ENCODE results near the gene MYL3.

MYL3 gene

DNA sequence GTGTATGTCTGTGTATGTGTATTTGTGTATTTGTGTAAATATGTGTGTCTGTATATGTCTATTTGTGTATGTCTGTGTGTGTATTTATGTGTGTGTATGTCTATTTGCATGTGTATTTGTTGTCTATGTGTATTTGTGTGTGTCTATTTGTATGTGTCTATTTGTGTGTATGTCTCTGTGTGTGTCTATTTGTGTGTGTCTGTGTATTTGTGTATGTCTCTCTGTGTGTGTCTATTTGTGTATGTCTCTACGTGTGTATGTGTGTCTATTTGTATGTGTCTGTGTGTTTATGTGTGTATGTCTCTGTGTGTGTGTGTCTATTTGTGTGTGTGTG, 44.7 kb upstream of the MYL3 start:
- H3K4me3 ChIP-seq (ENCODE audit: low read depth, low read length) = no peak overlapping the region
- TF ChIP-seq, protein P1, sequence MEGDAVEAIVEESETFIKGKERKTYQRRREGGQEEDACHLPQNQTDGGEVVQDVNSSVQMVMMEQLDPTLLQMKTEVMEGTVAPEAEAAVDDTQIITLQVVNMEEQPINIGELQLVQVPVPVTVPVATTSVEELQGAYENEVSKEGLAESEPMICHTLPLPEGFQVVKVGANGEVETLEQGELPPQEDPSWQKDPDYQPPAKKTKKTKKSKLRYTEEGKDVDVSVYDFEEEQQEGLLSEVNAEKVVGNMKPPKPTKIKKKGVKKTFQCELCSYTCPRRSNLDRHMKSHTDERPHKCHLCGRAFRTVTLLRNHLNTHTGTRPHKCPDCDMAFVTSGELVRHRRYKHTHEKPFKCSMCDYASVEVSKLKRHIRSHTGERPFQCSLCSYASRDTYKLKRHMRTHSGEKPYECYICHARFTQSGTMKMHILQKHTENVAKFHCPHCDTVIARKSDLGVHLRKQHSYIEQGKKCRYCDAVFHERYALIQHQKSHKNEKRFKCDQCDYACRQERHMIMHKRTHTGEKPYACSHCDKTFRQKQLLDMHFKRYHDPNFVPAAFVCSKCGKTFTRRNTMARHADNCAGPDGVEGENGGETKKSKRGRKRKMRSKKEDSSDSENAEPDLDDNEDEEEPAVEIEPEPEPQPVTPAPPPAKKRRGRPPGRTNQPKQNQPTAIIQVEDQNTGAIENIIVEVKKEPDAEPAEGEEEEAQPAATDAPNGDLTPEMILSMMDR (IDR thresholded peaks at IDR 0.05; ENCODE audit: low read depth, low read length) = no peak

DNA sequence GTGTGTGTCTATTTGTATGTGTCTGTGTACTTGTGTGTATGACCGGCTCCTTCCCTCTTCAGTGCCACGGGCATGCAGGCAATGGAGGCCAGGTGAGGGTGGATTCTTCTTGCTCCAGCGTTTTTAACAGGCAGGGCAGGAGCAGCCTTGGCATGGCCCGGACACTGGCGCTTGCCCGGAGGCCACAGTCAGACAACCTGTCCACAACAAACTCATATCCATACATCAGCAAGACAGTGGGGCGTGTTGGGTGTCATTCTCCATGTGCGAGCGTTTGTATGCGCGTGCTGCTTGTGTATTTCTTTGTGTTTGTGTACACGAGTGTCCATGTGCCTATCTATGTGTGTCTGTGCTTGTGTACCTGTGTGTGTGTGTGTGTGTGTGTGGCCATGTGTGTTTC, 44.0 kb upstream of the MYL3 start:
- no peak overlapping the region for H3K4me3 ChIP-seq (ENCODE audit: low read depth, low read length)

DNA sequence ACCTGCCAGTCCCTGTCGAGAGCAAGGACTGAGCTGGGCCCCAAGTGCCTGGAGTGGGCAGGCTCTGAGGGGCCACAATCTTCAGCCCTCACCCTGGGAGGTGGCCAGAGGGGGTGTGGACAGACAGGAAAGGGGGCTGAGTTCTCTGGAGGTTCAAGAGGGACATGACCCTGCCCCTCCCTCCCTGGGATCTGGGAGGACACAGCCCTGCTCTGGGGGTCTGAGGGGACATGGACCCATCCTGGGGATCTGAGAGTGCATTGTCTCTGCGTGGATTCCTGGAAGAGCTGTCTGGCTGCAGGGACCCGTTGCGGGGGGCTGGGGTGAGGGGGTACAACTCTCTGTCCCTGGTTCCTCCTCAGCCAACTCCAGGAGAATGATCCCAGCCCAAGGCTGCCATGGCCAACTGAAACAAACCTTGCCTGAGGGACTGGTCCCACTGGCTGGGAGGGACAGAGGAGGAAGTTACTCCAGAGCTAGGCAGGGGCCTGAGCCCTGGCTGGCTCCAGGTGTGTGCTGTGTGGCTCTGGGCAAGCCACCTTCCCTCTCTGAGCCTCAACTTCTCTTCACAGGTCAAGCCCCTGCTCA, 43.3 kb upstream of the MYL3 start:
- no peak overlapping the region for H3K4me3 ChIP-seq (ENCODE audit: low read depth, low read length)
- TF ChIP-seq, protein P1 (IDR thresholded peaks at IDR 0.05; ENCODE audit: low read depth, low read length) = no peak

More for the DNA sequence above, 44.0 kb upstream of the MYL3 start:
- TF ChIP-seq, protein P1 (IDR thresholded peaks at IDR 0.05; ENCODE audit: low read depth, low read length) = no peak

DNA sequence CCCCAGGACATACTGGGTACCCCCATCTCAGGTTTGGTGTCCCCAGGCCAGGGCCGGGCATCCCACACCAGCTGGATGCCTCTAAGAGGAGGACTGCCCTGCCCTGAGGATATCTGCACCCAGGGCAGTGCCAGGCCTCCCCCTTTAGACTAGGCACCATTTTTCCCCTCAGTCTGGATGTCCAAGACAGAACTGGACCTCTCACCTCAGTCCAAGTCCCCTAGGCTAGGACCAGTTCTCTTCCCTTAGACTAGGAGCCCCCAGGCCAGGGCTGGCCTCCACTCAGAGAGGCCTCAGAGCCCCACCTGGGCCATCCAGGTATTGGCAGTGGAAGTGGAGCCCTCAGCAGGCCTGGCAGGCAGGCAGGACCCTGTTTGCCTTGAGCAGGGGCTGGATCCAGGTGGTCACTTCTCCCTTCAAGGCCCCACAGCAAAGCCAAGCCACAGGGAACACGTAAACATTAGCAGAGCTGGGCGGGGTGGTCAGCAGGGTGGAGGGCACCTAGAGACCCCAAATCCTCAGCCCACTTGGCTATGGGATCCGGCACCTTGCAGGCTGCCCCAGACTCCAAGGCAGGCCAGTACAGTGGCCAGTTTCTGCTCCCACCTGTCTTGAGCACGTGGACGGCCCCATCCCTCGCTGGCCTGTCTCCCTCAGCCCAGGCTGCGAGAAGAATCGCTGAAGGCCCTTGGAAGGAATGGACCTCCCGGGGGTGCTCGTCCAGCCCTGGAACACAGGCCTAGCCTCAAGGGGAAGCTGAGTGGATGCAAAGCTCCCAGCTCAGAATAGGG, 42.6 kb upstream of the MYL3 start:
- TF ChIP-seq, protein P1 (IDR thresholded peaks at IDR 0.05; ENCODE audit: low read depth, low read length) = no peak
- no peak overlapping the region for H3K4me3 ChIP-seq (ENCODE audit: low read depth, low read length)

DNA sequence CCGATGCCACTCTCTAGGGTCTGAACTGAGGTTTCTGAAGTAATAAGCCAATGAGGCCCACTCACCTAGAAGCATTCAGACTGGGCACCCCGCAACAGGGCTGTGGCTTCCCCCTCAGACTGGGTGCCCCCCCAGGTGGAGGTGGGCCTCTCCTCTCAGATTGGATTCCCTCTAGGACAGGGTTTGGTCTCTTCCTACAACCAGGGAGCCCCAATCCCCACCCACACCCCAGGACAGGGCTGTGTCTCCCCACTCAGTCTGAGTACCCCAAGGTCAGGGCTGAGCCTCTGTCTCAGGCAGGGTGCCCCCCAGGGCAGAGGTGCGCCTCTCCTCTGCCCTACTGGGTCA, 41.9 kb upstream of the MYL3 start:
- H3K4me3 ChIP-seq (ENCODE audit: low read depth, low read length) = no peak overlapping the region
- TF ChIP-seq, protein P1 (IDR thresholded peaks at IDR 0.05; ENCODE audit: low read depth, low read length) = no peak

DNA sequence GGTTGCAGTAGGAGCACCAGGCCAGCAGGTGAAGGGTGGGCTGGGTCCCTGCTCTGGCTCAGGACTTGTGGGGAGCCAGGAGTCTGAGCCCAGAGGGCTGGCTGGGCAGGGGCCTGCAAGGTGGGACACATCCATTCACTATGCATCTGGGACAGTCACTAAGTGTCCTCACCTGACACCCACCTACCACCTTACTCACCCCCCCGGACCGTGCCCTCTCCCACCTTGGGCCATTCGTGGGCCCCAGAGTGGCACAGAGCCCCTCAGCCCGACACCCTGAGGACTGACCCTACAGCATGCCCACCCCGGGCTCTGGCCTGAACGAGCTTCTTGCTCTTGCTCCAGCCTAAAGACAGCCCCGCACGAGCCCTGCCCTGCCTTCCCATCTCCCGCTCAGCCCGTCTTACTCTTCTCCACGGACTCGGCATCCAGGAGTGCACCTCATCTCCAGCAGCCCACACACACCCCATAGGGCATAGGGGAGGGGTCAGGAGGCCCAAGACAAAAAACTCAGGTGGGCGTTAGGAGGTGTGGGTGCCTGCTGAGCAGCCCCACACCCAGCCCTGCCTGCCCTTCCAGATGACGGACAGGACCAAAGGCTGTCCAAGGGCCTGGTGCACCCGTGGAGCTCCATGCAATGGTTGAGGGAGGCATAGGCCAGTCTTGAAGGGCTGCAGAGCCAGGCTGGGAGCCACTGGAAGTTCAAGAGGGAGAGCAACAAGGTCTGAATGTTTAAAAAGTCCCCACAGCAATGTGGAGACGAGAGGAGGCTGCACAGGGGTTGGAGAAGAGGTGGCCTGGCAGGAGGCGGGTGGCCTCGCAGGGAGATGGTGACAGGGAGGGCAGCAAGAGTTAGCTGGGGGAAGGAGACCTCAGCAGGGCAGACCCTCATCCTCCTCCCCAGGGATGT, 41.3 kb upstream of the MYL3 start:
- TF ChIP-seq, protein P1 (IDR thresholded peaks at IDR 0.05; ENCODE audit: low read depth, low read length) = no peak
- H3K4me3 ChIP-seq (ENCODE audit: low read depth, low read length) = no peak overlapping the region
